ENCODE measurements around the gene MLXIP. TPM values are rescaled to one million over a fixed set of nuclear protein-coding genes. Genes with fewer than 3 reads are reported as not detected.
A peak's percentile ranks its signal among the peaks of the same experiment; 100 is the strongest.

The MLXIP gene
- total and polyA plus RNA-seq, 2 experiments from 2014 or later = 16.2 to 23.0 TPM

- no peak for TF ChIP-seq REST (IDR thresholded peaks at IDR 0.05; ENCODE audit: unreplicated experiment)
- TF ChIP-seq NANOG (IDR thresholded peaks at IDR 0.05; ENCODE audit: borderline replicate concordance) = no peak
Observed at GRCh38 chr12:122051231-122051876, 27.2 kb upstream of the MLXIP start (continued).

- H3K27me3 ChIP-seq (ENCODE audit: insufficient read depth) = no peaks in the 10 kb centered on the region
- H3K9me3 Mint-ChIP-seq = no peaks in the 10 kb centered on the region
- TF ChIP-seq NANOG (IDR thresholded peaks at IDR 0.05; ENCODE audit: borderline replicate concordance) = no peak
- no peak for TF ChIP-seq EZH2 (IDR thresholded peaks at IDR 0.05; ENCODE audit: low read depth, unreplicated experiment)
- TF ChIP-seq CREB1 (CRISPR knock-in tag; IDR thresholded peaks at IDR 0.05; ENCODE audit: low read depth) = no peak
- no peak for TF ChIP-seq ZNF462 (CRISPR knock-in tag; IDR thresholded peaks at IDR 0.05)
- no peak for TF ChIP-seq ZNF331 (CRISPR knock-in tag; IDR thresholded peaks at IDR 0.05; ENCODE audit: low read depth)
- no peak for TF ChIP-seq POLR2AphosphoS5 (IDR thresholded peaks at IDR 0.05; ENCODE audit: low read depth)
- TF ChIP-seq EZH2phosphoT487 (IDR thresholded peaks at IDR 0.05; ENCODE audit: unreplicated experiment) = no peak
- TF ChIP-seq STAT1 (IDR thresholded peaks at IDR 0.05; ENCODE audit: unreplicated experiment) = no peak
- TF ChIP-seq ZNF114 (CRISPR knock-in tag; IDR thresholded peaks at IDR 0.05) = no peak
- TF ChIP-seq CTCF (conservative IDR thresholded peaks at IDR 0.05; ENCODE audit: low read depth in 2 of 2) = no peak
- TF ChIP-seq JUNB (IDR thresholded peaks at IDR 0.05; ENCODE audit: unreplicated experiment) = no peak
Observed at GRCh38 chr12:122052285-122052684, 26.3 kb upstream of the MLXIP start.

More at GRCh38 chr12:122052285-122052684, 26.3 kb upstream of the MLXIP start:
- Mint-ChIP-seq H3K36me3 (ENCODE audit: low read depth) (peaks cover 30% of the 10 kb centered on the region), H3K4me1 (peaks cover 6% of the 10 kb centered on the region; the same call in 2 of the 3 replicates), H3K27me3 (ENCODE audit: insufficient read depth, low read depth, poor library complexity) (peaks cover 9% of the 10 kb centered on the region), H3K4me3 (no peak overlapping the region), H3K27ac (no peak overlapping the region)
- Histone ChIP-seq H3F3A (replicated peaks; ENCODE audit: low read depth) (no peaks in the 10 kb centered on the region), H3K36me3 (ENCODE audit: insufficient read depth) (no peaks in the 10 kb centered on the region; the same call in 1 of the 2 replicates), H4K20me1 (replicated peaks; ENCODE audit: insufficient read depth) (no peaks in the 10 kb centered on the region), H3K4me3 (no peak overlapping the region), H3K27ac (ENCODE audit: low read depth) (0 out of 2 replicates have a peak overlapping the region, but pooled peaks have one; percentile 9), H3K4me2 (no peak overlapping the region), H3K79me2 (replicated peaks; ENCODE audit: insufficient read depth) (no peaks in the 10 kb centered on the region), H2AFZ (no peak overlapping the region), H3K9me2 (ENCODE audit: insufficient read depth) (no peaks in the 10 kb centered on the region), H3K4me1 (ENCODE audit: insufficient read depth) (no peaks in the 10 kb centered on the region)
- no peak for DNase-seq (ENCODE audit: low spot score)
- no peak for ATAC-seq
